ENCODE data around the gene SMARCC2.

SMARCC2 gene

DNA sequence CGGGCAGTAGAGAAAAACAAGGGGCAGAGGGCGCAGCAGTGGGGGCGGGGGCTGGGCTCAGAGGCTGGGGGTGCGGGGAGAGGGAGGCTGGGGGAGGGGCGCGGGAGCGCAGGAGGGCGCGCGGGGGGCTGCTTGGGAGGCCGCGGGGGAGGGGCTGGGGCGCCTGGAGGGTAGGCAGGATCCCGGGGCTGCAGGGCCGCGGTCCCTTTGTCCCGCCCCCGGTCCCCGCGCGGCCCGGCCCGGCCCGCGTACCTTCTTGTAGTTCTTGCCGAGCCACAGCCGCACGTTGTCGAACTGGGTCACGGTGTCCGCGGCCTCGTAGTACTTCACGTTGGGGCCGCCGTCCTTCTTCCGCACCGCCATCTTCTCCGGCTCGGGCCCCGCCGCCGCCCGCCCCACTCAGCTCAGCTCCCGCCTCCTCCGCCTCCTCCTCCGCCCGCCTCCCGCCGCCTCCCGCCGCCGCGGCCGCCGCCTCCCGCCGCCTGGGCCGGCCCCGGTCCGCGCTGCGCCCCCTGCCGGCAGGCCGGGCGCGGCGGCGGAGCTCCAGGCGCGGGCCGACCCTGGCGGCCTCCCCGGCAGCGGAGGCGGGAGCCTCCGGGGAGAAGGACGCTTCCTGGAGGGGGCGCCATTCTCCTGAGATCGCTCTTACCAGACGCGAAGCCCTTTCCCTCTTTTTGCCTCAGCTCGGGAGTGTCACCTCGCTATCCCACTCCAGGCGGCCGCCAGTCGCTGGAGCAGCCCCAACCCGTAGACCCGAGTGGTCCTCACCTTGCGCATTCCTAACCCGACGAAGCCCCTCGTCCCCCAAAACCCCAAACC, at the start of gene SMARCC2:
Gene SMARCC2, minus strand, starts transcription at position 385 of the 819 bp plus-strand sequence. Its CDS starts 22 bp downstream, at position 363.
- peak; percentile 80 for DNase-seq

DNA sequence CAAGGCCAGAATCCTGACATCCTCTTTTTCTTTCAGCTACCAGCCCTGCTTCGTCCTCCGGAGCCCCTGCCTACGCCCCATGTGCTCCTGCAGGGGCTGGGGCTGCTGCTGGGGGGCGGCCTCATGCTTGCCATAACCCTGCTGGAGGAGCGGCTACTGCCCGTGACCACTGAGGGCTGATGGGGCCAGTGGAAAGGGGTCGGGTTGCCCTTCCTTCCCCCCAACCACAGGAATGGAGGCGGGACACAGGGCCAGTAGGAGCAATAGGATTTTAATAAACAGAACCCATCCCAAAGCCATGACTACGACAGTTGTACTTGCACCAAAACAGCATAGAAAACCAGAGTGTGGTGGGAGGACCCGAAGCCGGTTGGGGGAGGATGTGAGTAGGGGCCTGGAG, 48.3 kb upstream of the SMARCC2 start:
- DNase-seq: no peak

DNA sequence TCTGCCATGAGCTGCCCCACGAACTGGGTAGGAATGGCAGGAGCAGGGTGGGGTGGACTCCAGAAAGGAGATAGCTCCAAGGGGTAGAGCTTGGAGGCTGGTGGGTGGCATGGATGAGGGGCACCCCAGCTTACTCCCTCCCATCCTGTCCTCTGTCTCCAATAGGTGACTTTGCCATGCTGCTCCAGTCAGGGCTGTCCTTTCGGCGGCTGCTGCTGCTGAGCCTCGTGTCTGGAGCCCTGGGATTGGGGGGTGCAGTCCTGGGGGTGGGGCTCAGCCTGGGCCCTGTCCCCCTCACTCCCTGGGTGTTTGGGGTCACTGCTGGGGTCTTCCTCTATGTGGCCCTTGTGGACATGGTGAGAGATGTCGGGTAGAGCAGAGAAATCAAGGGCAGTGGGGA, 47.7 kb upstream of the SMARCC2 start:
- DNase-seq: no peak

DNA sequence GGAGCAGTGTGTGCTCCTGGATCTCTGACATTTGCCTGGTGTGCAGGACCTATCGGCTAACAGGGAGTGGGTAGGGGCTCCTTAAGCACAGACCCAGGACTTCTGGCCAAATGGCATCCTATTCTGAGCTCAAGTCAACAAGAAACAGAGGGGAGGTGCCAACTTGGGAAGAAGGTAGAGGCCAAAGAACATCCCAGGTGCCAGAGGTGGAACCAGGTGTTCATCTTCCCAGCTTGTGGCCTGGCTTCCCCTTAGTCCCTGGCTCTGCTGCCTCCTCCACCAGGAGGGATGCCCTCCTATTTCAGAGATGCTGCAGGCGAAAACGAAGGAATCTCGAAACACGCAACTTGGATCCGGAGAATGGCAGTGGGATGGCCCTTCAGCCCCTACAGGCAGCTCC, 46.8 kb upstream of the SMARCC2 start:
- DNase-seq: no peak

DNA sequence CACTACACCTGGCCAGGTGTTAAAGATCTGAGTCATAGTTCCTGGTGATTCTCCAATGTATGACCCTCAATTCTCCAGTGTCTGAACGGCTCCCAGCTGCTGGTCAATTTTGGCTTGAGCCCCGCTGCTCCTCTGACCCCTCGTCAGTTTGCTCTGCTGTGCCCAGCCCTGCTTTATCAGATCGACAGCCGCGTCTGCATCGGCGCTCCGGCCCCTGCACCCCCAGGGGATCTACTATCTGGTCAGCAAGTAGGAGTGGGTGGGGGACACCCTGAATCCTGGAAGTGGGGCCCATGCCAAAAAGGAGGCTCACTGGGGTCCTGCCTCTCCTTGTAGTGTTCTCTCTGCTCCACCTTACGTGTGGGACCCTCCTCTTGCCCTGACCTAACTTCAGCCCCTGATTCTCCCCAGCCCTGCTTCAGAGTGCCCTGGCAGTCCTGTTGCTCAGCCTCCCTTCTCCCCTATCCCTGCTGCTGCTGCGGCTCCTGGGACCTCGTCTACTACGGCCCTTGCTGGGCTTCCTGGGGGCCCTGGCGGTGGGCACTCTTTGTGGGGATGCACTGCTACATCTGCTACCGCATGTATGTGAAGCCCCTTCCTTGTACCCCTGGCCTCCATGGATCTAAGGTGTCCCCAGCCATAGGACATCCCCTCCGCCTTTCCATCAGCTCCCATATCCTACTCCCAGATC, 45.6 kb upstream of the SMARCC2 start:
- no peak for DNase-seq

DNA sequence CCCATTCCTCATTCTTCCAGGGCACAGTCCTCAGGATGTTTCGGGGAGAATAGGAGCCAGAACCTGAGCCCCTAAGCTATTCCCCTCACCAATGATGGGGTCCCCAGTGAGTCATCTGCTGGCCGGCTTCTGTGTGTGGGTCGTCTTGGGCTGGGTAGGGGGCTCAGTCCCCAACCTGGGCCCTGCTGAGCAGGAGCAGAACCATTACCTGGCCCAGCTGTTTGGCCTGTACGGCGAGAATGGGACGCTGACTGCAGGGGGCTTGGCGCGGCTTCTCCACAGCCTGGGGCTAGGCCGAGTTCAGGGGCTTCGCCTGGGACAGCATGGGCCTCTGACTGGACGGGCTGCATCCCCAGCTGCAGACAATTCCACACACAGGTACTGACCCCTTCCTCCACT, 41.9 kb upstream of the SMARCC2 start:
- DNase-seq: no peak

DNA sequence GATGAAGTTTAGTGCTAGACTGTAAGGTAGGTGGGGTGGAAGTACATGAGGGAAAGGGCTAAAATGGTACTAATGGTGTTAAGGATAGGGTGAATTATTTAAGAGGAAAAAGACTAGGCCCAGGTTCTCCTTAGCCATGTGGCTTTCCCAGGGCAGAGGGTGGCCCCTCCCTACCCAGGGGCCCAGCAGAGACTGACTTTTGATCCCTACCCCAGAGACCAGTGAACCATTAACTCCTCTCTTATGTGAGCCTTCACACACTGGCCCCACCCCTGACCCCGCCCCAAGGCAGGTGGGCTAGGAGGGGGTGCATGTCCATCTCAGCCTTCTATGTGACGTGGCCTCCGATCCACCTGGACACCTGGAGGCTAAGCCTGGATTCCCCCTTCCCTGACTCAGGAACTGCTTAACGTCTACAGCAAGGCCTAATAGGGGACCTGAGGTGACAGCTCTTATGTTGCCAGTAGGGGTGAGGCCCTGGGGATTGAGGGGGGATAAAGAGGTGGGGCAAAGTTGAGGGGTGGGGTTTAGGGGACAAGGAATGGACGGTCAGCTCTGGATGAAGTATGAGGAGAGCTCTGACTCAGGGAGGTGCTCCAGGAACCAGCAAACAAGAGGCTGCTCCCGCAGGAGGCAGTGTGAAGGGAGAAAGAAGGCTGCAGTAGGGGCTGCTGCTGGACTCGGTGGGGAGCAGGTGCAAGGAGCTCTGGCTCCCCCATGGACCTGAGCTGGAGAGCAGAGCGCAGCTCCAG, 41.3 kb upstream of the SMARCC2 start:
- DNase-seq: no peak

DNA sequence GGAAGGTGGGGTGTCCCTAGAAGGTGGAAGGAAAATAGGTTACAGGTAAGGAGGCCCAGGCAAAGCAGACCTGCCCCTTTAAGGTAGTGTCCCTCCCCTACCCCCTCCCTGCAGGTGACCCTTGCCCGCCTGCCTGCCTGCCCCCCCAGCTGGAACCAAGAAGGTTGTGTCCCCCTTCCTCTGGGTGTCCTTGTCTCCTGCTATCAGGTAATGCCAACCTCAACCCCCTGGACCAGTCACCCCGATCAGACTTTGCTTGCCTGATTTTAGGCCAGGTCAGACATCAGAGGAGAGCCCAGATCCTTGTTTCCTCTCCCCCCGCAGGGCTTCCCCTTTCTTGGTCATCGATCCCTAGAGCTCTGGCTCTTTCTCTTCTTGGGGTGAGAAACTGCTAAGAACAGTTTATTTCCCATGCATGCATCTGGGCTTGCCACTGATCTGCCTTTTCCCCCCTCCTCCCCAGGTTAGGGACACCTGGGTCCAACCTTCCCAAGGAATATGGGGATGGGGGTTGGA, 40.7 kb upstream of the SMARCC2 start, which contains the start of gene SLC39A5:
Gene SLC39A5, plus strand, starts transcription at position 136 of the 516 bp plus-strand sequence. CDS start 1,224 bp downstream, outside the sequence.
- no peak for DNase-seq

DNA sequence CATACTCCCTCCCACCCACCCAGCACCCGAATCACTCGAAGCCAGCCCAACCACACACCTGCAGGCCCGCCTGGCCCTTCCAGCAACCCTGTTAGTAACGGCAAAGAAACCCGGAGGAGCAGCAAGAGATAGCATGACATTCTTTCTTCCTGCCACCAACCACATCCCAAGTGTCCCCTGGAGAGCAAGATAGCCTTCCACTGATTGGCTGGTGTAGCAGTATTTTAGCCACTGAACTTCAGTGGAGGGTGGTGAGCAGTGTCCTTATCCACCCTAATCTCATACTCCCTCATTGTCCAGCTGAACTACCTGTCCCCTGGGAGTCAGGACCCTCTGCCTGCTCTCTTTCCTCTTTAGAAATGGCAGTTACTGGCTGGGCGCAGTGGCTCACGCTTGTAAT, 39.8 kb upstream of the SMARCC2 start:
- no peak for DNase-seq

DNA sequence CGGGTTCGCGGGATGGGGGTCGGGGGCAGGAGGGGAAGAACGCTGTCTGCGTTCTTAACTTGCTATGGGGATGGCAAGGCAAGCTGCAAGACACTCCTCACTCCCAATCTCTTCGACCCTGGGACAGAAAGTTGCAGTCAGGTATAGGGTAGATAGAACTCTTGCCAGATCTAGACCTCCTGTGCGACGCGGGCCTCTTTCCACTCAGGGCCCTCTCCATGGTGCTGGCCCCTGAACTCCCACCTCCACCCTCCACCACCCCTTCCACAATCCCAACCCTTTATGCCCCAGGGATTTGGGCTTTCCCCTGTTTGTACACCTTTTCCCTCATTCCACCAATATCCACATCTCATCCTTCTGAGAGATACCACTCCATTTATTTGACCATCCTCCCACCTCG, 35.7 kb upstream of the SMARCC2 start:
- DNase-seq: no peak

DNA sequence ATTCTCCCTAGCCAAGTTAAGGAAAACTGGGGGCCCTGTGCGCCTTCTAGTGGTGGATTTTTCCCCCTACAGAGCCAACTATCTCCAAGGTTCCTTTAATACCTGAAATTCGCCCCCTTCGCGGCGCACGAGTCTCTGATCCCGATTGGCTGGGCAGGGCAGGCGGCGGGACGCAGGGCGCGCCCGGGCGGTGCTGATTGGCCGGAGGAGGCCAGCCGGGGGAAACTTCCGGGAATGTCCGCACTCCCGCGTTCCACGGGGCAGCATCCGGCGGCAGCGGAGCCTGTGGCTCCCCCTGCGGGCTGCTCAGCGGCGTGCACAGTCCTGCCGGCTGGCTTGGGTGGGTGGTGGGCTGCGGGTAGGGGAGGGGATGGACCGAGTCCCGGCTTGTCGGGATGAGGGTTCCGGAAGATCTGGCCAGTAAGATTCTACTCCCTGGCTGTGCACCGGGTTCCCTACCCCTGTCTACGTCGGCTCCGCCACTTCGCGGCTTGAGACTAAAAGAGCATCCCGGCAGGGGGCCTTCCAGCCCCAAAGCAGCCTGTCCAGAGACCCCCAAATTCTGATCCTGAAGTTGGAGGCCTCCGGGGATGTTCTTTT, 34.9 kb upstream of the SMARCC2 start, which contains the start of gene NABP2:
Gene NABP2, plus strand, starts transcription at position 241 of the 600 bp plus-strand sequence. CDS start 515 bp downstream, outside the sequence.
- DNase-seq: peak; percentile 93

DNA sequence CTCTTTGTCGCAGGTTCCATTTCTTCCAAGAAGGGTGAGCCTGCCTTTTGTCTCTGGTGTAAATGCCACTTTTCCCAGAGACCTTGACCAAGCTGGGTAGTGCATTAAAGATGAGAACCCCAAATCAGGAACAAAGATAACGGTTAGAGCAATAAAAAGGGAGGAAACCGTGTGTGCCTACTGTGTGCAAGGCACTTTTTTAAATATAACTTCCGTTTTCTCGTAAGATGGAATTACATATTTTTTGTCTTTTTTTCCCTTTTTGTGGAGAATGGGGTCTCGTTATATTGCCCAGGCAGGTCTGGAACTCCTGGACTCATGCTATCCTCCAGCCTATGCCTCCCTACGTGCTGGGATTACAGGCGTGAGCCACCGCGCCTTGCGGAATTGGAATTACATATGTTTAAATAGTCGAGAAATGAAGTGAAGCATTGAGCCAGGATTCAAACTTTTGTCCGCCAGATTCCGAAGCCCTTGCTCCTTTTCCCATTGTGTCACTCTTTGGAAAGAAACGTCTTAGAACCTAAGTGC, 34.4 kb upstream of the SMARCC2 start:
- no peak for DNase-seq

DNA sequence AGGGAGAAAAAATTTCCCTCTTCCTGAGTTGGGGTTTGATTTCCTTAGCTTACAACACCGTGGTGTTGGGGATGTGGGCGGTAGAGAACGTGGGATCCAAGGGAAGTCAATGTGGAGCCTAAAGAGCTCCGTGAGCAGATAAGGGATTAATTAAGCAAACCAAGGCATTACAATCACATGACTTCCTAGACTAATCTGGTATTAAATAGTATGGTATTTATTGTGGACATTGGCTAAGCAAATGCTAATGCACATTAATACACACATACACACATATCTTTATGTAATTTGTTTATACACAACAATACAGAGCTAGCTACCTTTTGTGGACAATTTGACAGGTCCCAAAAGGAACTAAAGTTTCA, 33.2 kb upstream of the SMARCC2 start:
- no peak for DNase-seq

DNA sequence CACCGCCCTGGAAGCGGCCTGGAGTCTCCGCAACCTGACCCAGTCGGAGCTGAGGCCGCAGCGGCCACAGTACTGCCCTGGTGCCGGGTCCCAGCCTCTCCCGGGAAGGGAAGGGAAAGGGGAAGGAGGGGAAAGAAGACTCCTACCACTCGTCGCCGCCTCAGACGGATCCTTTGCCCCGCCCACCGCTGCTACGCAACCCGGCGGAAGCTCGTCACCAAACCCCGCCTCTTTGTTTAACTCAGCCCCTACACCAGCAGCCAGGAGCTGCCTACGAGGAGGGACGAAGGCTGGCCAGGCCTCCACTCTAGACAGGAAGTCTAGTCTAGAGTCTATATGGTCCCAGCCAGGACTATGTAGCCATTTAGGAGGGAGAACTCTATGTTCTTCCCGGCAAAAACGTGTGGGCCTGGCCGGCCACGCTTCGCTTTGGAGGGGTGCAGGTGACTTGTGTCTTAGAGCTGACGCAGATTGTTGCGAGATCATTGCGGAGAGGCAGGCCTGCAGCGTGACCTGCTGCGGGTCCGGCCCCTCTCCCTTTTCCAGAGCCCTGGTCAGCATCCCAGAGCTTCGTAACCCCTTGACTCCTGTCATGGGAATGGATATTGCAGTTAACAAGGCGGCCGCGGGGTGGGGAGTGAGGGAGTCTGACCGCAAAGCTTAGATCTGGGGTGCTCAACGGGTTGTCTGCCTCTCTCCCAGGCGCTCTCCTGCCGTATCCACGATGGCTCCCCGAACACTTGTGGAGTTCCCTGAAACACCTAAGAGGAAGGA, 32.7 kb upstream of the SMARCC2 start, which contains the start of gene RNF41:
Gene RNF41, minus strand, starts transcription at position 166 of the 774 bp plus-strand sequence. CDS start 7,875 bp downstream, outside the sequence.
- peak; percentile 88 for DNase-seq

DNA sequence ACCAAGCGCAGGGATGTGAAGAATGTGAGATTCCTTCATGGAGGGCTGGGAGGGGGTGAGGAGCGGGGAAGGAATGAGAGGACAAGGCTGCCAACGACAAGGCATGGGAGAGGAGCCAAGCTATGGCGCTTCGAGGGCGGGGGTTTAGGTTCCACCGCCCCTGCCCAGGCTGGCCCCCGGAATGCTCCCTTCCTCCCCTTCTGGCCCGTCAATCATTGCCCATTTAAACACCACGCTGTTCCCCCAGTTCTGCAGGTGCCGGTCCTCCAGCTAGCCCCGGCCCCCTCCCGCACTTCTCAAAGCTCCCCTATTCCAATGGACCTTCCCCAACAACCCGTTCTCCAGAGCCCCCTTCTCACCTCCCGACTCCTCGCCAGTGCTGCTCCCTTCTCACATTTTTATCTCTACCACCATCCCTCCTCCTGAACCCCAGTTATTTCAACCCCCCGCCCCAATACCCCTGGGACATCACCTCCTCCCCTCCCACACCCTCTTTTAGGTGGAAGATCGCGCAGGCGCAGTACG, 32.0 kb upstream of the SMARCC2 start:
- DNase-seq: no peak

DNA sequence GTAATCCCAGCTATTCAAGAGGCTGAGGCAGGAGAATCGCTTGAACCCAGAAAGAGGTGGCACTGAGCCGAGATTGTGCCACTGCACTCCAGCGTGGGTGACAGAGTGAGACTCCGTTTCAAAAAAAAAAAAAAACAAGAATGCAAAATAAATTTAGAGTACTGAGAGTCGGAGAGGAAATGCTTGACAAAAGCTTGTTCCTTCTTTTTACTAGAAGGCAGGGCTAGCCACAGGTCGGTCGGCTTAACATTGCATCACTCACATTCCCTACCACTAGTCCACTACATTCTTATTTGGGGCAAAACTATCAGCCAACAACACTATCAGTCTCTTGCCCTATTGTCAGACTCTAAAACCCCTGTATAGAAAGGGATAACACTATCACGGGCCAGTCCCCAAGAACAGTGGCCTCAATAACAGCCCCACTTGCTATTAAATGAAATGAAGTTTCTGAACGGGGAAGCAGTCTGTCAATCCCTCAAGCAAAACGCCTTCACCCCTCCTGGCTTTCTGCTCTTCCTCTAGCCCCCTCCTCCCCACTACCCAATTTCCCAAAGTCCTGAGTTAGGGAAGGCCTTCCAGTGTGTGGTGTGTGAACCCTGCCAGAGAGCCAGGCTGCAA, 31.4 kb upstream of the SMARCC2 start:
- no peak for DNase-seq

DNA sequence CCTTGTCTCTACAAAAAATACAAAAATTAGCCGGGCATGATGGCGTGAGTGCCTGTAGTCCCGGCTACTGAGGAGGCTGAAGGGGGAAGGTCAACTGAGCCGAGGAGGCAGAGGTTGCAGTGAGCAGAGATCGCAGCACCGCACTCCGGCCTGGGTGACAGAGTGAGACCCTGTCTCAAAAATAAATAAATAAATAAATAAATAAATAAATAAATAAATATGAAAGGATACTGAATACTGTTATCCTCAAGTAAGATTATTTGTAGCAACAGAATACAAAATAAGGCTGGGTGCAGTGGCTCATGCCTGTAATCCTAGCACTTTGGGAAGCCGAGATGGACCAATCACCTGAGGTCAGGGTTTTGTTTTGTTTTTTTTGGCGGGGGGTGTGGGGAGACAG, 30.6 kb upstream of the SMARCC2 start:
- DNase-seq: no peak

DNA sequence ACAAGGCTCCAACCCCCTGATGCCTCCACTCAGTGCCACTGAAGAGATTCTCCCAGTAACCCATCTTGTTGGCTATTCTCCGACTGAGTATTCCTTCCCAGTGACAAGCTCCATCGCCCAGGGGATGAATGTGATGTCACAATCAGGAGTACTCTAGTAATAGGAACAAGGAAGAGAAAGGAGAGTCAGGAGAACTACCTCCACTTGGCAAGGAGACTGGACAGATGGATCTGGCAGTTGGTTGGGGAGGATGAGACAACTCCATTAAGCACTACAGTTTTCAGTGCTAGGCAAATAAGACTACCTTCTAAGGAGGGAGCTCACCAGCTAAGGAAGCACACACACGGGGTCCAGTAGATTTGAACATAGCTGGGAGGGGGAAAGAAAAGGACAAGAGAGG, 27.2 kb upstream of the SMARCC2 start:
- no peak for DNase-seq

DNA sequence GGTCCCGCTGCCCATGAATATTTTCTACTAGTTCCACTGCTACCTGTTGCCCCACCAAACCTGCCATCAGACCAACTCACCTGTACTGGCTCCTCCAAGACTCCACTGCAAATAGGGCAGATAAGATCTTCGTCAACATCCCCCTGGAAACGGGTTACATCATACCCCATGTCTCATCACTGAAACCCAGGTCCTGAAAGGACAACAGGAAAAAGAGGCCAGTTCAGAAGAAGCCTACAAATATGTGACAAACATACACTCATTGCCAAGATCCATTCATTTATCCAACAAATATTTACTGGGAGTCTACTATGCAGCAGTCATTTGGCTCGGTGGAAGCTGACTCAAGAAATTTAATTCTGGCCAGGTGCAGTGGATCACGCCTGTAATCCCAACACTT, 24.6 kb upstream of the SMARCC2 start:
- DNase-seq: no peak

DNA sequence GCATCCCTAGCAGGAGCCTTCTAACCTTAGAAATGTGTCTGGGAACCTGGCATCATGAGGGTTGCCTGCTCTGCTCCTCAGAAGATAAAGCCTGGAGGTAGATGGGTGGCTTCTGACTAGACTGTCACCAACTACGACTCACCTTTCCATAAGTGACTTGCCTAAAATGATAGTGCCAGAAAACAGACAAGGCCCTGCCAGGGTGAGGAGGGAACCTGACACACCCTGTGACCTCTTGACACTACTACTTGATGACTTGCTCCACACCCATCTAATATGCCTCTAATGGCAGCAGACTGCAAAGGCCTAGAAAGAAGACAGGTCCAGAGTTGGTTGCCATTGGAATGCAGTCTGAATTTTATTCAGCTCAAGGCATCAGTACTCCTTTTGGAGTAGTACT, 23.1 kb upstream of the SMARCC2 start:
- no peak for DNase-seq

DNA sequence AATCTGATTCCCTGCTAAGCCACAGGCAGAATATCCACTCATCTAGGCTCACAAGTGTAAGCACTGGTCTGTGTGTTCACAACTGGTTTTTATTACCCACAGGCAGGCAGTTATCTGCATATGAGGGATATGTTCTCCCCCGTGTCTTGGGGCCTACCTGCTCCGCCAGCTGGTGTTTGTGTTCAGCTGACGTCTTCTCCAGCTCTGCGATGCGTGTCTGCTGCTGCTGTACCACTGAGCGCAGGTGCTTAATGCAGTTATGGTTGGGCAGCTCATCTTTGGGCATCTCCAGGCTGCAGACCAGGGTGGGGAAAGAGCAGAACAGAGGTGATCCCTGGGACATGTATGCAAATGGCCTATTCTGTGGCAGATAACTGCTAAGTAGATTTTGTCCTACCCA, 18.7 kb upstream of the SMARCC2 start:
- no peak for DNase-seq

Data from stimulated activated CD4-positive, alpha-beta T cell treated with anti-CD3 and anti-CD28 coated beads, Interleukin-12 subunit alpha, Interleukin-12 subunit beta, amount 100 ng/mL, for 4 hours (primary cell).